22Rv1 (cell line): Measurements from ENCODE around the gene ASB15.

Source experiments
- ZFX ChIP-seq: fragments of 450-650 bp; IDR thresholded peaks from 2 replicates; pipeline ENCODE4 v1.6.1; 2017; ENCODE audit warnings: antibody characterized with exemption, borderline replicate concordance
- TF ChIP-seq, protein P1 (sequence below): fragments of 450-650 bp; IDR thresholded peaks from 2 replicates; pipeline ENCODE4 v1.5.1; 2017; ENCODE audit warnings: mild to moderate bottlenecking

DNA sequence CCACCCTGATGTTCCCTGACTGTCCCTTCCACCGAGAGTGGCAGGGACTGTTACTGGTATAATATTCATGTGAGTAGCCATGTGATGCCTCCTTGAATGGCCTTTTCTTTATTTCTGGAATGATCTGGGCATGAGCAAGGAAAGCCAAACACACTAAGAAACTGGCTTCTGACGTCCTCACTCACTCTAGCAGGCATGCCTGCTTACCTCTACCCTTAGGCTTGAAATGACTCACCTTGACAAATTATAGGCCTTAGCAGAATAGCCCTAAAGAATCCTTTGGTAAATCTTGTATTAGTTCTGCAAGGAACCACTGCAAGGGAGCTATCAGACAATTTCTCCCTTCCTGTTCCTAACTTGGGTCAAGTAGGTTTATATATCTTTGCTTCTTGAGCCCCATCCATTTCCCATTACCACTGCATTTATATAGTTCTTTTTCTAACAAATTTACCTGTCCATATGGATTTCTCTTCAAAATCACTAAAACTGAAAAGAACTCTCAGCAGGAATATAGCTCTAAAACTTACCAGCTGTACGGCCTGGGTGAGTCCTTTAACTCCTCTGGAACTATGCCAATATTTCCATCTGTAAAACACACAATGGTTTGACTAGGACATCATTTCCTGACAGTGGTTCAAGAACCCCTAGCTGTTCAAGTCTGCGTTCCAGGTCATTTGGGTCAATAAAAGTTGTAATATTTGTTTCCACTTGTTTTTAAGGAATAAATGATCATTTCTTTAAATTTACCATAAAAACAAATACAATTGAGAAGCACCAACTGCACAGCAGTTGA is 31.0 kb upstream of the ASB15 start:
- TF ChIP-seq, protein P1, sequence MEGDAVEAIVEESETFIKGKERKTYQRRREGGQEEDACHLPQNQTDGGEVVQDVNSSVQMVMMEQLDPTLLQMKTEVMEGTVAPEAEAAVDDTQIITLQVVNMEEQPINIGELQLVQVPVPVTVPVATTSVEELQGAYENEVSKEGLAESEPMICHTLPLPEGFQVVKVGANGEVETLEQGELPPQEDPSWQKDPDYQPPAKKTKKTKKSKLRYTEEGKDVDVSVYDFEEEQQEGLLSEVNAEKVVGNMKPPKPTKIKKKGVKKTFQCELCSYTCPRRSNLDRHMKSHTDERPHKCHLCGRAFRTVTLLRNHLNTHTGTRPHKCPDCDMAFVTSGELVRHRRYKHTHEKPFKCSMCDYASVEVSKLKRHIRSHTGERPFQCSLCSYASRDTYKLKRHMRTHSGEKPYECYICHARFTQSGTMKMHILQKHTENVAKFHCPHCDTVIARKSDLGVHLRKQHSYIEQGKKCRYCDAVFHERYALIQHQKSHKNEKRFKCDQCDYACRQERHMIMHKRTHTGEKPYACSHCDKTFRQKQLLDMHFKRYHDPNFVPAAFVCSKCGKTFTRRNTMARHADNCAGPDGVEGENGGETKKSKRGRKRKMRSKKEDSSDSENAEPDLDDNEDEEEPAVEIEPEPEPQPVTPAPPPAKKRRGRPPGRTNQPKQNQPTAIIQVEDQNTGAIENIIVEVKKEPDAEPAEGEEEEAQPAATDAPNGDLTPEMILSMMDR: no peak
- no peak for TF ChIP-seq ZFX
